ENCODE results near the gene TCF7L2. TPM values are rescaled to one million over a fixed set of nuclear protein-coding genes. Genes with fewer than 3 reads are reported as not detected.

Gene TCF7L2
- total RNA-seq = 36.8 TPM

DNA sequence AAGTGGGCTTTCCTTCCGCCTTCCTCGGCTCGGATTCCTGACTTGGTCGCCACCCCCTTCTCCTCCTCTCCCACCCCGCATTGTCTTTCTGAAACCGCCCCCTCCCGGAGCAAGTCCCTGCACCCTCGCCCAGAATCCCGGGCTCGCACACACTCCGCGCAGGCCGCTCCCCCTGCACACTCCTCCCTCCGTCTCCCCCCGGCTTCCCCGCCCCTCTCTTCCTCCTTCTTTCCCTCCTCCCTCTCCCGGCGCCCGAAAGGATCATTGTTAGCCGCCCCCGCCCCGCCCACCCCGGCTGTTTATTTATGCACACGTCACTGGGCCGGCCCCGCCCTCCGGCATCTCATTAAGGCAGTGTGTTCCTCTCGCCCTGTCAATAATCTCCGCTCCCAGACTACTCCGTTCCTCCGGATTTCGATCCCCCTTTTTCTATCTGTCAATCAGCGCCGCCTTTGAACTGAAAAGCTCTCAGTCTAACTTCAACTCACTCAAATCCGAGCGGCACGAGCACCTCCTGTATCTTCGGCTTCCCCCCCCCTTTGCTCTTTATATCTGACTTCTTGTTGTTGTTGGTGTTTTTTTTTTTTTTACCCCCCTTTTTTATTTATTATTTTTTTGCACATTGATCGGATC is at the start of gene TCF7L2:
Gene TCF7L2, plus strand, starts transcription at position 373 of the 633 bp plus-strand sequence. CDS start 510 bp downstream, outside the sequence.
- peak; percentile 100 for DNase-seq

DNA sequence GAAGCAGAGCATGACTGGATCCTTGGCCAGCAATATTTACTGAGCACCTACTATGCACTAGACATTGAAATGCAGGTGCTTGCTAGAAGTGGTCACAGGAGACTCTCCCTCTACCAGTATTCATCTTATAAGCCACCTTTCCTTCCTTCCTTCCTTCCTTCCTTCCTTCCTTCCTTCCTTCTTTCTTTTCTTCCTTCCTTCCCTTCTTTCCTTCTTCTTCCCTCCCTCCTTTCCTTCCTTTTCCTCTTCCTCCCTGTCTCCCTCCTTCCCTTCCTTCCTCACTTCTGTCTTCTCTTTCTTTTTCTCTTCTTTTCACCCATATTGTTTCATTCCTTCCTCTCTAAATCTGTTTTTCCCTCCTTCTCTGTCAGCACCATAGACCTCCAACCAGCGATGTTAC is 47.3 kb upstream of the TCF7L2 start:
- no peak for DNase-seq

DNA sequence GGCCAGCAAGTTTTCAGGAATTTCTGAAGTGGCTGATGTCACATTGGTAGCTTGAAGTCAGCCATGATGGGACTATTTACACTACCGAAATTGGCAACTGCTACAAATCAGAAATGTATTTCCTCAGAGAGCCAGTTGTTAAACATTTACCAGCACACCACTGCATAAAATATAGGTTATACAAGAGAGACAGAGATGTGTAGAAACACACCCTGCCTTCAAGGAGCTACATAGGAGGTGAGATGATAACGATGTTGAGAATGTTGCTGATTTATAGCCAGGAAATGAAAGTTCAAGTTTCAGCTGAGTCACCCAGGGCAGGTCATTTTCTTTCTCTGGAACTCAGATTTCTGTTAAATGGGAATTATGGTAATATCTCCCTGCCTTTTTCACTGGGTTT is 46.0 kb upstream of the TCF7L2 start:
- DNase-seq = no peak

DNA sequence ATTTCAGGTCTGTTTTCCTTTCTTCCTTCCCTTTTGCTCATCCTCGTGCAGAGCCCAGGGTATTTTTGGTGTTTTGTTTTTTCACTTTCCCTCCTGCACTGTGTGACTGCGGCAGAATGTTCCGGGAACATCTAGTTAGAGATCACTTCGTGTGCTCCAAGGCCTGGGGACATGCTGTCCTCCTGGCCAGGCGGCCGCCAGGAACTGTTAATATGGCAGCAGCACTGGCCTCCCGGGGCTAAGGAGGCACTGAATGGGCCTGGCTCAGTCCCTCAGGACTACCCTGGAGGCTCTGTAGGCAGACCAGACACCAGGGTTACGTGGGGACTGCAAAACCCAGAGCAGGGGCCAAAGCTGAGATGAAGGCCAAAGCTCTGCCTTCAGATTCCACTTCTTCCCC is 43.1 kb upstream of the TCF7L2 start:
- no peak for DNase-seq

DNA sequence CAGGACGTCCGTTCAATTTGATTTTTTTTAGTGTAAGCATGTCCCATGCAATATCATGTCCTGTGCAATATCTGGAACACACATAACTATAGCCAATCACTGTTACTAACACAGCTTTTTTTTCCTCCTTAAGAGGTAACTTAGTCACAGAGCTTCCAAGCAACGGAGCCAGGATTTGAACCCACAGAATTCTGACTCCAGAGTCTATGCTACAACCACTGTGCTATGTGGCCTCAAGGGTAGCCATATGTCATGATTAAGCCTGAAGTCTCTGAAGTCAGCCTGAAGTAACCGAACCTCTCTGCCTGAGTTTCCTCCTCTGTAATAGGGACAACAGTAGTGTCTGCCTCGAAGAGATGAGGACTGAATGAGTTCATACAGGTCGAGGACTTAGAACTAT is 42.2 kb upstream of the TCF7L2 start:
- DNase-seq = no peak

DNA sequence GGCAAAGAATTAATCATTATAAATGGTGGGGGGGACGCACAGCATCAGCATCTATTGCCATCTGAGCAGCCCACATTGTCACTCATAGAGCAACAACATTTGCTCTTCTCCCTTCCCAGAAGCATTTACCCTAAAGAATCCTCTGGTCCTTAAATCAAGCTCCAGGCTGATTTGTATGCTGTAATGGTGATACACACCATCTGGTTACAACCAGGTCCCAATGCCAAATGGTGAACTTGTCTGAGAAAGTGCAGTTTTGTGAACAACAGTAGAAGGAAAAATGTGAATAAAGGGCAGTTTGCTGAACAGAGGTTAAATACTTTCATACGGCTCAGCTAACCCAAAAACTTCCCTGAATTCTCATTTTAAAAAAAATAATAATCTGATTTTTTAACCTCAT is 38.8 kb upstream of the TCF7L2 start:
- no peak for DNase-seq

DNA sequence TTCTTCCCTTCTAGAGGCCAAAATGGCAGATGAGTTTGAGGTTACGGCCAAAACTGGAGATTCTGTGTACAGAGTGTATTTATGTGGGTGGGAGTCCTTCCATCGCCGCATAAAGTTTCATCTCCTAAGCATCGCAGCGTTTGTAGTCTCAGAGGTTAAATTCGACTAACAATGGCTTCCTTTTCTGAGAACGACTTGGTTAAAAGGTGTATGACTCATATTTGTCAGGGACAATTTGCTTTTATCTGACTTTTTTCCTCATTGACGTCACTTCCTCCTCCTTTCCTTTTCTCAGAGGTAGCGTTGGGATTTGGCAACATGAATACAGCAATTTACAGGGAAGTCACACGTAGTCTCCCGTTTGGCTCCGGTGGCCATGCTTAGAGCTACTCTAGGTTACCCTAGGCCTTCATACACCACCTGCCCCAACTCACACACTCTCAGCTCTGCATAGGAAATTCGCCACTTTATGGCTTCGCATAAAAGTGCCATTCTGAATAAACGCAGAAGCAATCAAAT is 37.6 kb upstream of the TCF7L2 start:
- no peak for DNase-seq

DNA sequence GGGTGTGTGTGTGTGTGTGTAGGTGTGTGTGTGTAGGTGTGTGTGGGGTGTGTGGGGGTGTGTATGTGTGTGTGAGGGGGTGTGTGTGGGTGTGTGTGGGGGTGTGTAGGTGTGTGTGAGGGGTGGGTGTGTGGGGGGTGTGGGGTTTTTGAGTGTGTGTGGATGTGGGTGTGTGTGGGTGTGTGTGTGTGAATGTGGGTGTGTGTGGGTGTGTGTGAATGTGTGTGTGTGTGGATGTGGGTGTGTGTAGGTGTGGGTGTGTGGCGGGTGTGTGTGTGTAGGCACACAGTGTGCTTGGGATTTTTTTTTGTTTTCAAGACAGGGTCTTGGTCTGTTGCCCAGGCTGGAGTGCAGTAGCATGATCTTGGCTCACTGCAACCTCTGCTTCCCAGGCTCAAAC is 36.8 kb upstream of the TCF7L2 start:
- DNase-seq = no peak

DNA sequence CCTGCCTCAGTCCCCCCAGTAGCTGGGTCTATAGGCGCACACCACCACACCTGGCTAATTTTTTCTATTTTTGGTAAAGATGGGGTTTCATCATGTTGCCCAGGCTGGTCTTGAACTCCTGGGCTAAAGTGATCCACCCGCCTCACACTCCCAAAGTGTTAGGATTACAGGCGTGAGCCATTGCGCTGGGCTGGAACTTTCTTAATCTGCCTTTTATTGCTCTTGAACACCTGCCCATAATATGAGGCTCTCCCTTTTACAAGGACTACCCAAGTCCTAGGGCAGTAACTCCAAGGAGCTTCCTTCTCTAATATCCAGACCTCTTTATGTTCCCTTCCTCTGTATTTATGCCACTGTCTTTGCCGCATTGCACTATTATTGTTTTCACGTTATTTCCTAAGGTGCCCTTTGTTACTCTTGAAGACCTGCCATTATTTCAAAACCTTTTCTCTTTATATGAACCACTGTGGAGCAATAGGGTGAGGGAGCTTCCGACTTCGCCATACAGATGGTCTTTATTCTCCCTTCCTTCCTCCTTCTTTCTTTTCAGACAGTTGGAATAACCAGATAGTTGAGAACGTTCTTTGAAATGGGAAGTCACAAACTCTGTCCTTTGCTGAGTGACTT is 36.3 kb upstream of the TCF7L2 start:
- DNase-seq = no peak

DNA sequence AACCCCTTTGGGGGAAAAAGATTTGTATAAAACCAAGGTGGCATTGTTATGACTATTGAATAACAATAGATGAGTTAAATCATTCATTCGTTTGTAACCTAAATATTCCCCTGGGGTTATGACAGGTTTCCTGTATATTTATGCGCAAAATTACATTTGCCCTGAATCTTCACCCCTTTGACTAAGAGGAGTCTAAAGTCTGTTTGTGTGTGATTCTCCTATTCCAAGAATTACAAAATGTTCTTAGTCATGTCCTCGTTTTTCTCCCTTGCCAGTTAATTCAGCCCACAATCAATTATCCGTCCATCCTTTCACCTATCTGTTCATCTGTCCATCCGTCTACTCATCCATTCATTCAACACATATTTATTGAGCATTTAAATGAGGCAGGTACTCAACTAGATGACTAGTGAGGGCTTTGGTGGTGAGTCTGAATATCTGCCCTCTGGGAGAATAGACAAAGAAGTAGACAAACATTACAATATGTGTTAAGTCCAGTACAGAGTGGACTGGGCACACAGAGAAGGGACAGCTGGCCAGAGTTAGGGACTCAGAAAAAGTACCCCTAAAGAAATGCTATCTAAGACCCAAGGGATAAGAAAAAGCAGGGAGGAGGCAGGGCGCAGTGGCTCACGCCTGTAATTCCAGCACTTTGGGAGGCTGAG is 35.6 kb upstream of the TCF7L2 start:
- no peak for DNase-seq

DNA sequence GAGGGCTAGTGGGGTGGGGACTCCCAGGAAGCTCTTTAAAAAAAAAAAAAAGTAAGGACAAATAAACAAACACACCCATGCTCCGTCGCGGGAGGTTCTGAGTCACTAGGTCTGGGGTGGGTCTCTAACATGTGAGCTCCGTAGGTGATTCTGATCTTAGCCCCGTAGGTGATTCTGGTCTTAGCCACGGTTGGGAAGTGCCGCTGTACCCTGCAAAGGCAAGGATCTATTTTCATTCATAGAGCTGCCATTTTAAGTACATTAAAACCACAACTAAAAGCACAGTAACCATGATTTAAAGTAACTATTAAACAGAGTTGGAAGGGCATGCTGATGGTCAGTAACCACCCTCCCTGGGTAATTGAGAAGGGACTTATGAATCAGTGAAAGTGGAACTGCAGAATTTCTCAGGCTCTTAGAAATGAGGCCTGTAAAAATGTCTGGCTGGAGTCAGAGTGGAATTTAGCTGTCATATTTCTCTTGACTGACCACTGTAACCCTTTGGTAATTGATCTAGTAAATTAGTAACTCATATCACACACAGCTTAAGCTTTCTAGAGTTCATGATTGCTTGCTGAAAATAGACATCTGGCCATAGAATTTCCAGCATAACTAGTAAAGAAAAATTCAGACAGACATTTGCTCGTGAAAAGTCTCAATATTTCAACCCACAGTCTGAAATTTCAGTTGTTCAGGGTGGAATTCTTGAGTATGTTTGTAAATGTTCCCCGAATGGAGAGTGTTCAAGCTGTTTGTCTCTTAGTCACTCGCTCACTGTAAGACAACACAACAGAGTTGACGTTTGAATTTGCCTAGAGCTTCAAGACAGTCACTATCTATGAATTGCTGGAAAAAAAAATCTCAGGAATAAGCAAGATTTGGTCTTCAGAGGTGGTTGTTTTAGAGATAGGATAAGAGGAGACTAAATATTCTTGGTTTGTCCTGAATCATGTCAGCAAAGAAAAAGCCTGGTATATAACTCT is 34.2 kb upstream of the TCF7L2 start:
- no peak for DNase-seq

DNA sequence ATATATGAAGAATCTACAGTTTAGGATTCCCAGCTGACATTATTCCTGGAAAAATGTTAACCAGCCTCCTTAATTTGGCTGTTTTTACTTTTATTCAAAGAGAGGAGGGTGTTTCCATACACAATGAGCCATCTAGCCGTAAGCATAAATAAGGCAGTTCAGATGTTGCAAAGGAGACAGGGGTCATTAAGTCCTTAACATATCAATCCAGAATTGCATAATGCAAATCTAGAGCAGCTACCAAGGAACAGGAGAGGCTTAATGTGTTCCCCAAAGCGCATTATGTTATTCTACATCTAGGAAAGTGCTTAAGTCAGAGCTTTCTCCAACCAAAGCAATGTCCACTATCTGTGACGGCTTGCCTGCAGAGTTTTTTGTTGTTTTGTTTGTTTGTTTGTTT is 32.4 kb upstream of the TCF7L2 start:
- DNase-seq = no peak

DNA sequence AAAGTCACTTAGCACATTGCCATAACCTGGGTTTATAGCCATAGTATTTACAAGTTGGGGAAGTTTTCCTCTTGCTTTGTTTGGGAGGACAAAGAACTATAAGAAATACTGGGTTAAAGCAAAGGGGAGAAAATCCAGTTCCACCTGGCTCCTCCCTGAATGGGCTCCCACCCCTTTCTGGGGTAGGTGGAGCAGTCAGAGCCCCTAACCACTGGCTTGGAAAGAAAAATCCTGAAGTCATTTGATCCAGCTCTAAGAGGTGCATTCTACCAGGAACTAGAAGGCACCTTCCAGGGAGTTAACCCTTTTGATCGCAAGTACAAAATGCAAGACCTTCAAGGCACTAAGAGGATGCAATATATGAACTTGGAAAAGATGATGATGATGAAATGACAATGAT is 31.3 kb upstream of the TCF7L2 start:
- no peak for DNase-seq

DNA sequence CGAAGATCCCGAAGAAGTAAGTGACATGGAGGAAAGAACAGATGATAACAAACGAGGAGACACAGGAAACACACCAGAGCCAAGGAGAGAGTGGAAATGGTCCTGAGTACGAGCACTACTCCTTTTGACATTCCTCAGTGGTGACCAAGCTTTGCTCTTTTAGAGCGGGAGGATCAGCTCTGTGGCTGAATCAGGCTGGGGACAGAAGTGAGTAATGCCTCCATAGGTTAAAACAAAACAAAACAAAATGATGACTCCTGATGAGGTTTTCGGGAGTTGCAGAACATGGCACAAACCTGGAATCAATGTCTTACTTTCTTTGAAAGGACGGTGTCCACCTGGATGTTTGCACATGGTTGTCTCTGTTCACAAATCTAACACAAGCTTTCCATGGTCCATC is 30.3 kb upstream of the TCF7L2 start:
- no peak for DNase-seq

DNA sequence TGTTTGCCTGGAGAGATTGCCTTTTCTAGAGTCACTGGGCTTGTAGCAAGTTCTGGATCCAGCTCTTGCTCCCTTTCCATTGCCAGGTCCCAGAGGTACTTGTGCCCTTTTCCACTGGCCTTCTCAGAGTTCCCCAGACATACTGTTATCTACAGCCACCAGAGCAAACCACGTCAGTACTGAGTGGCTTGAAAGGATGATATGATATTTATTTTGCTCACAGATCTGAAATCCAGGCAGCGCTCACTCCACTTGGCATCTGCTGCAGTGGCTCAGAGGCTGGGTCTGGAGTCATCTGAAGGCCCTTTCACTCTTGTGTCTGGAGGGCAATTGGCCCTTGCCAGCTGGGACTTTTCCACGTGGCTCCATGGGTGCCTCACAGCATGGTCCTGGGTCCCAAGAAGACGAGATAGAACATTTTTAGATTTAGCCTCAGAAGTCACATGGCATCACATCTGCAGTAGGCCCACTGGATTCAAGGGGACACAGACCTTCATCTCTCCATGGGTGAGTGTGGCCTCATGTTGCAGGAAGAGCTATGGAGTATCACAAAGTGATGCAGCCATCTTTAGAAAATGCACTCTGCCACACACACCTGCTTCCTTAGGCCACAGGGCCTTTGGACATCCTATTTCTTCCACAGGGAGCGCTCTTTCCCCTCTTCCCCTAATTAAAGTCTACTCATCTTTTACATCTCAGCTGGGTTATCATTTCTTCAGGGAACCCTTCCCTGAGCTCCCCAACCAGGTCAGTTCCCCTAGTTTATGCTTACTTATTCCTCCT is 22.9 kb upstream of the TCF7L2 start:
- no peak for DNase-seq

DNA sequence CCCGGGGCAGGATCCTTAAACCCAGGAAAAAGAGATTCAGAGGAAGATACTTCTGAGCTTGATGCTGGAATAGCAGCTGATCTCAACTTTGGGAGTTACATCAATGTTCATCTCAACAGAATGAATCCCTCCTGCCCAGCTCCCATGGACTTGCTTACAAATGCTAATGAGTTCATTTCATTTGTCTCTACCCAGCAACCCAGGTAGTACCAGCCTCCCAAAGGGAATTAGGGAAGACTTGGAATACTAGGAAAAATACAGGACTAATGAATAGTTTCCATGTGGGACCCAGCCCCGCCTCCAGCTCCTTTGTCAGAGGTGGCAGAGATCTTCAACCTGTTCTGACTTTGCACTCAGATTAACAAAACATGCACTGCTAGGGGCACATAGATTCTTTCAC is 22.1 kb upstream of the TCF7L2 start:
- DNase-seq = no peak

DNA sequence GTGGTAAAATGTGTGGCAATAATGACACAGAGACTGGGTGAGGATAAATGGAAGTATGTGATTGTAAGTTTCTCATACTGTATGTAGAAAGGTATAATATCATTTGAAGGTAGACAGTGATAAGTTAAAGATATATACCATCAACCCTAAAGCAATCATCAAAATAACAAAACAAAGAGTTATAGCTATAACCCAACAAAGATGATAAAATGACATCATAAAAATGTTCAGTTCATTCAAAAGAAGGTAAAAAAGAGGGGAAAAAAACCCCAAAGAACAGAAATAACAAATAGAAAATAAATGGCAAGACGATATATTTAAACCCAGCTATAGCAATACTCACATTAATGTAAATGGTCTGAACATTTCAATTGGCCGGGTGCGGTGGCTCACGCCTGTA is 17.4 kb upstream of the TCF7L2 start:
- DNase-seq = no peak

DNA sequence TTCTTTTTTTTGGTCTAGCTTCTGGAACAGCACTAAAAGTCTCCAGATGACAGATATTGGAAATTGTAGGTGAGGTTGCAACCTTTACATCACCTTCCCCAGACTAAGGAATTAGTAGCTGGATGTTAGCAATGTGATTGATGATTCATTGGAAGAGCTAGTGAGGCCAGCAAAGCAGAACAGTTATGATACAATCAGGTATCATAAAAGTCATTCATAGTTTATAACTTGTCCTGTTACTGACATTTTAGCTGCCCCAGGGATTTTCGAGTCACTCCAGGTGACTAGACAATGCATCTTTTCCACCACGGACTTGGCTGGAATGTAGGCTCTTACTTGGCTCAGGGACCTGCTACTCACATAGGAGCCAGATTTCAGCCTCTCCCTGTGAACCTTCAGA is 15.9 kb upstream of the TCF7L2 start:
- DNase-seq = no peak

DNA sequence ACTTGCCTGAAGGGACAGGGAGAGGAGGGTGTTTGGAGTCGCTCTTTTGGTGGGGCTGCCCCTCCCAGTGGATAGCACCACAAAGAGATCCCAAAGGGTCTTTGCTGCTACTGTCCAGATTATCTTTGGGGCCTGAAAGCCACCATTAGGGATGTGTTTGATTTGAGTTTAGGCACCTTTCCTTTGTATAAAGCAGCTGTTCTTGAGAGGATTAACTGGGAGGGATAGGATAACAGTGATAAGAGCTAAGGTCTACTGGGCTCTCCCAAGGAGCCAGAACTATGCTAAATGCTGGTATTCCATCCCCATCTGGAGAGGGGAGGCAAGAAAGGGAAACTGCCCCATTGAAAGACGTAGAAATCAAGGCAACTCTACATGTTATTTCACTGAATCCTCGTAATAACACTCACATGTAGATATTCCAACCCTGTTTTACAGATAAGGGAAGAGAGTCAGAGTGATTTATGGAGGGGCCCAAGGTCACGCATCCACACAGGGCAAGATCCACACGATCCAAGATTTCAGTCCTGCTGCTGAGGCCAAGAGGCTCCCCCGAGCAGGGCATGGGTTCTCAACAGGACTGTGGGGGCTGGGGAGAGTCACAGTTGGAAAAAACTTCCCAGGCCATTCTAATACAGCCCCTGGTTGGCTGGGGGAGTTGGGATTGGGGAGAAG is 11.1 kb upstream of the TCF7L2 start:
- no peak for DNase-seq

DNA sequence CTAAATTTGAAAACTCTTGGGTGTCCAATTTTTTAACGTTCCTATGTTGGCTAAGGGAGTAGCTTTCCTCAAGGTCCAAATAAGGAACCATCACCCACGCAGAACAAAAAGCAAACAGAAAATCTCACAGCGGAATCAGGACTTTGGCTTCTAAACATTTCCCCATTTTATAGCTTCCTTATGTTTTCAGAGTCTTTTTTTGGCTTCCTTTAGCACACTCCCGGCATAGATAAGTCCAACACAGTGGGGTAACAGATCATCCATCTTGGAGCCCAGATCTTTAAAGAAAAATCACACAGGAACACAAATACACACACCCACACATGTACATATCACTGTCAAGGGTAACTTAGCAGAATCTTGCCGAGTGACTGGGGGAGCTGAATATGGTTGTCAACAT is 4.2 kb upstream of the TCF7L2 start:
- peak; percentile 55 for DNase-seq

DNA sequence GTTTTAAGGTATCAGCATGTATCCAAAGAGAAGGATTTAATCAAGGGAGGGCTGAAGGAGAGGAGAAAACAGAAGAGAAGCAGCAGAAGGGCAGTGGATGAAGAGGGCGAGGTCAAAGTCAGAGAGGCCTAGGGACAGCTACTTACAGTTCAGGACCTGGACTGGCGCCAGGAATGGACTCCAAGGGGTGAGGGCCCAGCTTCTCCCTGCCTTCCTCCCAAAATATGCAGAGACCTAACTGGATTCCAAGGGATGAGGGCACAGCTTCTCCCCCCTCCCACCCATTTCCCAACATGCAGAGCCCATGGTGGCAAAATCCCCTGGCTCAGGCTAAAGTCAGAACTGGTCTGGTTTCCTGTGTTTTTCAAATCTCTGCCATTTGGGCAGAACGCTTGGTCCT is 3.4 kb upstream of the TCF7L2 start:
- no peak for DNase-seq
